Upper lobe of left lung (tissue), 4 donors: ENCODE results near the gene PASD1.

ENCODE experiments used
- EP300 ChIP-seq, 4 donors: sonication (generic); formaldehyde crosslinking; IDR thresholded peaks; one replicate each; pipeline ENCODE4 v1.5.1; 2017; ENCODE audit warnings: antibody characterized with exemption in 4 of 4, control low read depth in 2 of 4
- POLR2A ChIP-seq, 4 donors: fragments of 450-650 bp; IDR thresholded peaks; one replicate each; pipeline ENCODE4 v1.5.1; 2016 to 2017; ENCODE audit warnings: antibody characterized with exemption in 4 of 4, mild to moderate bottlenecking in 2 of 4

GRCh38 chrX:151633157-151633556, 69.7 kb downstream of the PASD1 start:
- TF ChIP-seq POLR2A (IDR thresholded peaks at IDR 0.05) (no peak), EP300 (IDR thresholded peaks at IDR 0.05) (no peak)
